GM18511 (cell line): Measurements from ENCODE around the gene ALCAM.

Source experiments
- ATAC-seq: cut with Tn5 transposase; IDR thresholded peaks from one replicate; pipeline ENCODE4 v1.9.1; 2021; ENCODE audit warnings: mild to moderate bottlenecking, moderate library complexity; ENCODE audit not compliant: unreplicated experiment

The ALCAM gene

GRCh38 chr3:105423397-105423796 lies 56.7 kb downstream of the ALCAM start:
- ATAC-seq: no peak

DNA sequence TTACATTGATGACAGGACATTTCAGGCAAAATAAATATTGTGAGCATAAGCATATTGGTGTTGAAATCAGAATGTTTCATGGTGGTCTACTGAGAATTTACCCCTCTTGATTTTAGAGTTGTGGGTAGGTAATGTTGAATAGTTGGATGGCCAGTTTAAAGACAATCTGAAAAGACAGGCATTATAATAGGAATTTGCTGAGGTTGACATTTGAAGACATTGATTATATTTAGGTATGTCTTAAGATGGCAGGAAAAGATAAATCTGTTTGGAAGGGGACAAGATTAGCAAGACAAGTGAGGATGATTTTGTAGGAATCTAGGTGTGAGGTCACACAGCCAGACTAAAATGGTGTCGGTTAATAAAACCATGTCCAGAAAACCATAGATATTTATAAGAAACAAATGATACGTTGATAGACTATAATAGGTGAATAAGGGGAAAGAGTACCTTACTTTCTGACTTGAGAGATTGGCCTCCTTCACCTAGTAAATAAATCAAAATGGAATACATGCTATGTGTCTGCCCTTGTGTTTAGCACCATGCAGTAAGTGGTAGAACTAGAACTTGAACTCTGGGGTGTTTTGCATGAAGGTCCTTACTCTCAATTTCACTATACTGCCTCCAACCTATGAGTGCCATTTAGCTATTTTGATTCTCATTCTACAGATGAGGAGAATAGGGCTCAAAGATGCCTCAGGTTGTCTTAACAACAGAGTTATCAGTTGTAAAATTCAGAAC lies 57.9 kb downstream of the ALCAM start:
- no peak for ATAC-seq

- no peak for ATAC-seq
These were observed 58.4 kb downstream of the ALCAM start for GRCh38 chr3:105425153-105425502.

GRCh38 chr3:105427332-105427731 lies 60.6 kb downstream of the ALCAM start:
- ATAC-seq: no peak

- ATAC-seq: no peak
These were observed 62.5 kb downstream of the ALCAM start for GRCh38 chr3:105429034-105429762.

DNA sequence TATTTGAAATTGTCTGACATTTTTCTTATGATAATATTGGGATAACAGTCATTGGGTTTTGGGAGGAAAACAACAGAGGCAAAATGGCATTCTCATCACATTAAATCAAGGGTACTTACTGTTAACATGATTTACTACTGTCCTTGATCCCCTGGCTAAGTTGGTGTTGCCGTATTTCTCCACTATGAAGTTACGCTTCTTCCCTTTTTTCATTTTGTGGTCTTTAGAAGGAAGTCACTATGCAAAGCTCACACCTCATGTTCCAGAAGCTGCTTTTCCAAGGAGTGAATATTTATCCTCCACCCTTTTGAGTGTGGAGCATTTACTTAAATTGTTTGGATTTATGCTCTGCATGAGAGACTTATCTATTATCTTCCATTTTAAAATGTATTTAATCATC lies 63.7 kb downstream of the ALCAM start:
- no peak for ATAC-seq

GRCh38 chr3:105431200-105431599 lies 64.5 kb downstream of the ALCAM start:
- ATAC-seq: no peak

DNA sequence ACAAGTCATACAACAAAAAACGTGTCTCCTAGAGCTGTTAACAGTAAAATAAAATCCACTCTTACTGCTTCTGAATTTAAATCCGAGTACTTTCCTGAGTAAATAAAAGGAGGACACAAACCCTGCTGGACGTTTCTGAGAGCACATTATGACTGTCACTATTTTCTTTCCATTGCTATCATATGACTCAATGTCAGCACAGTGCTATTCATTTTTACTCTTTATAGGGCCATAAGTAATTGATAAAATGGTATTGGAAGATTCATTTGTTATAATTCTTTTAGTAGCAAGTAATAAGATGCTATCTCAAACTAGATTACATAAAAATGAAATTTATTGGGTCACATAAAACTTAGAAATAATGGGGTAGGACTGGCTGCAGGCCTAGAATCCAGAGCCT lies 68.6 kb downstream of the ALCAM start:
- ATAC-seq: no peak

DNA sequence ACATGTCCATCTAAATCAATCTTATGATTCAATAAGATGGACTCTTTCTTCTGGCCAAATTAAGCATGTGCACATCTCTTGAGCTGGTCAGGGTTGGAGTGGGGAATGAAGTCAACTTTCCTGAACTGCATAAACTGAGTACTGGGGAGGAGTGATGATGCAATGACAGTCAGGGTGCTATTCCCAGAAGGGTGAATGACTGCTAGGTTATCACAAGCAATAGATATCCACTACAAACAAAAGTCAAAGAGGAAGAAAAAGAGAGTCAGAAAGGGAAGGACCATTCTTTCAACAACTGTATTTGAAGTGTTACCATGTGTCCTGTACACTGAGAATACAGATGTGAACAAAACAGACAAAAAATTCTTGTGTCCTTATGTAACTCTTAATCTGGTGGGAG lies 70.0 kb downstream of the ALCAM start:
- no peak for ATAC-seq

GRCh38 chr3:105440113-105440512 lies 73.4 kb downstream of the ALCAM start:
- ATAC-seq: no peak

GRCh38 chr3:105444725-105445124 lies 78.0 kb downstream of the ALCAM start:
- no peak for ATAC-seq

DNA sequence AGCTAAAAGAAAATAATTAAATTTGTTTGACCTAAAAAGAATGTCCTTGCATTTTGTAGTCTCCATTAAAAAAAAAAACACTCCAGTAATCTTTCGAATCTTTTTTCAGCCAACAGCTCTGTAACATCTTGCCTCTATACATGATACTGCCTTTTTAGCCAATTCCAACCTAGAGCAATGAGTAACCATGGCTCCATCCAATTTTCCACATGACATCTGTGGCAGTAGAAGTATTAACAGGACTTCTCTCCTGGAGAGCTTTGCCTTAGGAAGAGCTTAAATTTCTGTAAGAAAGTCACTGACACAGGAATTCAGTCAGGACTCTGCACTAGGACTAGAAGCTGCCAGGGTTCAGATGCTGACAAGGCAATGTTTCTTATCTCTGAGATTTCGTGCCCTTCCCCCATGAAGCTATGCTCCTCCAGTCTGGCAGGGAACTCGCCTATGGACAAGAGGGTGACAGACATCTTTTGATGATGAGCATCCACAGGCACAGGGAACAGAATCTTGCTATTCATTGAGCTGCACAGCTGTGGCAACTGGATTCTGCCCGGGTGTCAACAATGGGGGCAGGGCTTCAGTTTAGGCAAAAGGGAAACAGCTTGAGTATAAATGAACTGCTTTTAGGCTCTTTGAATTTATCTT lies 81.8 kb downstream of the ALCAM start:
- ATAC-seq: no peak

DNA sequence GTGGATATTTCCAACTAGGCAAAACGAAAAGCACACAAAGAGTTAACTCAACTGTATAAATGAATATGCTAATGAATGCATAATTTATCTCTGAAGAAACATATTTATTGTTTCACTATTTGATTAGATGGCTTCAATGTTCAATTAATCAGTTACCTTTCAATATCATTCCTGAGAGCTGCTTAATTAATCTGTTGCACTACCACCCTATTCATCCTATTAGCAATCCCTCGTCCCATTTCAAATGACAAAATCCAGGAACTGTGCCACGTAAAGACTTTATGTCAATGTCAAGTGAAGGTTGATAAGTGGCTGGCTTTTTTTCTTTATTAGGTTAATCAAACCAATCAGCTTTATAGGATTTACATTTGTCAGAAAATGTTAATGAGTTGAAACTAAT lies 82.7 kb downstream of the ALCAM start:
- no peak for ATAC-seq

DNA sequence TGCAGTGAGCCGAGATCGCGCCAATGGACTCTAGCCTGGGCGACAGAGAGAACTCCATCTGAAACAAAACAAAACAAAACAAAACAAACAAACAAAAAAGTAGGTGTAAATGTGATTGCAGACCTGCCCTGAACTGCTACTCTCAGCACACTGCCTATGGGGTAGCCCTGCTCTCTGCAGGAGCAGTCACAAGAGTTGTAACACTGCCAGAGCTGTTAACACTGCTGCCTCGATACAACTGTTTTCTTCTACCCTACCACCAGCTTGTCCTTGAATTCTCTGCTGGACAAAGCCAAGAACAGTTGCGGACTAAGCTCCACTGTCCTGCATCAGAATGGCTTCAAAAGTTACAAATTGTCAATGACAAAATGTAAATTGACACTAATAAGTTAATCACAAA lies 89.3 kb downstream of the ALCAM start:
- no peak for ATAC-seq

DNA sequence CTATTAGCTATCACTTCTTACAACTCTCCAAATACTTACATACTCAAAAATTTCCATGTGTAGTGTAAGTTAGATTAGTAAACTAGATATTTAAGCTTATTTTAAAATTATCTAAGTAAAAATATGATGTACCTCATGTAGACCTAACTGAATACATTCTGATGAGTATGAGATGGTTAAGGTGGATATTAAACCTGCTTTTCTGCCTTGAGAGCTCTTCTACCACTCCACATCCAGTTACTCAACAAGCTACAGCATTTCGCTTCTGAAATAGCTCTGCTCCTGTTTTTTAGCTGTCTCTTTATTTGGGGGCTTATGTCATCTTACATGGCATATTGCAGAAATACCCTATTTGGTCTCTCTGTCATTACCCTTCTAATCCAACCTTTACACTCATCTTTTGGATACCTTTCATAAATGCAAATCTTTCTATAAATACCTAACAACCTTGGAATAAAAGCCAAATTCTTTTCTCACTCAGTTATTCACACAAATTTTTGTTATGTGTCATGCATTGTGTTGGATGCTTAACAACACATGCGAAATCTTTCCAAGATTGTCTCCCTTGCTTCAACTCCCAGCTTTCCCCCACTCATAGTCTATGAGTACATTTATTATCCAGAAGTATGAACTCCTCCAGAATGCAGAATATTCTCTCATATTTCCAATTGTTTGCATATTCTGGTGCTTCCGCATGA lies 92.0 kb downstream of the ALCAM start:
- no peak for ATAC-seq

DNA sequence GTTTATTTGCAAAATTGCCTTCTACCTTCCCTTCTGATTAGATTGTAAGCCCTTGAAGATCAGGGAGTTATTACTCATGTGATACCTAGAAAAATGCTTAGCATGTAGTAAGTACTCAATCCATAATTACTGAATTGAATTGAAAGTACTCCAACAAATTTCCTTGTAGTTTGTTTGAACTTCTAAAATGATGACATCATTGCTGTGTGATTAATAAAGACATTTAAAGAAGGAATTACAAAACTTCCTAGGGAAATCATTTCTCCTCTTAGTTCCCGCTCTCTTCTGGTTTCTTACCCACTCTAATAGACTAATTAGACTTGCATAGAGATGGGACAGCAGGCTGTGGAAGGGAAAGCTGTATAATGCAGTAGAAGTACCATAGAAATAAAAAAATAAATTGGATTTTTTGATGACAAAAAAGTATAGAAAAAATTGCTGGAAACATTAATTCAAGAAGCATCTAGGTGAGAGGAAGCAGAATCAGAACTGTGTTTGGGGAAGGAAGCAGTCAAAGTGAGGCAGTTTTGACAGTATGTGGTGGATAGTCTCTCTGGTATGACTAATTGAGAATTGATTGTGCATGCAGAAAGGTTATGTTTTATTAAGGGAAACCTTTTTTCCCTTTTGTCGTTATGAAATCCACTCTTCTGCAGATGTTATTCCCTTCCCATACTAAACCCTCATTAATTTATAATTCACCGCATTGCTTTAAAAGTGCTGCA lies 93.0 kb downstream of the ALCAM start:
- no peak for ATAC-seq

GRCh38 chr3:105463620-105464019 lies 96.9 kb downstream of the ALCAM start:
- no peak for ATAC-seq

GRCh38 chr3:105465251-105465853 lies 98.6 kb downstream of the ALCAM start:
- no peak for ATAC-seq

DNA sequence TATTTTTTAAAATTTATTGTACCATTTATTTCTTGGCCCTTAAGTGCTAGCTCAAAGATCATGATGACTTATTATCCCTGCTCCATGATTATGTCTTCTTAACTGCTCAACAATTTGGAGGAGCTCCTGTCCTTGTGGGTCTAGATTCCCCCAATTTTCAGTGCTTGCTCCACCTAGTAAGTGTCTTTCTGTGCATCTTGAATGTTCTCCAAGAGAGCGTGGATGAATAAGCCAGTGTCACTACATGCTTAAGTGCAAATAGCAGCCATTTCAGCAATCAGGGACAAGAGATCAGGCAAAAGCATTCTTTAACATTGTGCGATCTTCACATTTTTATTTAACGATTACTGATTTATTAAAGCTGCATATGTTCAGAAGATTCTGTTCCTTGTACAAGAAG lies 99.4 kb downstream of the ALCAM start:
- no peak for ATAC-seq
